NCI-H748 (cell line): ENCODE measurements around the gene SHANK3.

Experiments
- DNase-seq: peaks from one replicate; lab custom pipeline; 2025; ENCODE audit not compliant: unreplicated experiment; lab: John Stamatoyannopoulos, UW

SHANK3 gene

GRCh38 chr22:50698546-50698945, 25.9 kb downstream of the SHANK3 start:
- no peak for DNase-seq

DNA sequence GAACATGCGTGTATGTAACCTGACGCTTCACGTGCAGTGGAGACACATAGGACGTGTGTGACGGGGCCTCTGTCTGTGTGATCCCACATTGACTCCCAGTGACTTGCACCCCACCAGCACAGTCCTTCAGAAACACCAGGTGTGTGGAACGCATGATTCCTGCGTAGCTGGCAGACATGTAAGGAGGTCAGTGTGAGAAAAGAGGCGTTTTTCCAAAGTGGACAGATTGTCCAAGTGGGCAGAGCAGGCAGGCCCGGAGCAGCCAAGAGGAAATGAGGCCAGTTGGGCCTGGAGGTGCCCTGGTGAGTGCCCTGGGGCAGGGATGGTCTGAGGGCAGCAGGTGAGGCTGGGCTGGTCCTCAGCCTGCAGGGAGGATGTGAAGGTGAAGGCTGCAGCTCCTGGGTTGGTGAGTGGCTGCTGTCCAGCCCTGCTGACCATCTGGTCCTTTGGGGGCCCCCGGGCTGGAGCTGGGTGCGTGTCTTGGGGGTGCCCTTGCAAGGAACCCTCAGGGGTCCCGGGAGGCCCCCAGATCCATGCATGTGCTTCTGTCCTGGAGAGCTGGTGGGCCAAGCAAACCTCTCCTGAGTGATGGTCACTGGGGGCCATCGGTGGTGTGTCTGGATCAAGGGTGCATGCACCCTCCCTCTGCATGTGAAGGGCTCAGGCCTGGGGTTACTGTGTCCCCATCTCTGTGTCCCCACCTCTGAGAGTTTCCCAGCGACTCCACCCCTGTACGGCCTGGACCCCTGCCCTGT, 26.6 kb downstream of the SHANK3 start:
- DNase-seq: no peak

GRCh38 chr22:50699756-50700386, 27.2 kb downstream of the SHANK3 start:
- peak; percentile 34 for DNase-seq

DNA sequence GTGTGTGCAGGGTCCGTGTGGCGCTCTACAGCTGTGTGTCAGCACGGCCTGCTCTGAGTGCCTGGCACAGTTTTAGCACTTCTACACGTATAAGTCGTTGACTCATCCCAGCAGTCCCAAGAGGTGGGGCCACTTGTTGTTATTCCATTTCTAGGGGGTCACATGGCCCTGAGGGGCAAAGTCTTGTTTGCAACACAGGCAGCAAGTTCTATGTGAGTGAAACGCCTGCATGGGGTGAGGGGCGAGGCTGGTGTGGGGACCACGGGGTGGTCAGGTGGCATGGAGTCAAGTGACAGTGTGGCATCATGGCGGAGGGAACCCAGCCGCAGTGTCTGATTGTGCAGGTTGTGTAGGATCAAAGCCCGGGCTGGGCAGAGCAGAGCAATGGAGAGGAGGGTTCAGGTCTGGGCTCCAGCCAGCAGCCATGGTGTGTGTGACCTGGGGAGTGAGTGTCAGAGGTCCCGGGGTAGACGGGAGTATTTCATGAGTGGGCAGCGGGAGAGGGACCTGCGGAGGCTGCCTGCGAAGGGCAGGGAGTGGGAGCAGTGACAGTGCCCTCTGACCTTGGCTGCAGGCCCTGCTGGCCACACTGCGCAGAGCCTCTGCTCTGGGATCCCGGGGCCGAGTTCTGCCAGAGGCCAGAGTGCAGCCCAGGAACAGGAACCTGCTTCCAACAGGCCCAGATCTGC, 27.9 kb downstream of the SHANK3 start:
- no peak for DNase-seq

- no peak for DNase-seq
These were observed 28.4 kb downstream of the SHANK3 start for GRCh38 chr22:50701076-50701419.

GRCh38 chr22:50701428-50702154, 29.0 kb downstream of the SHANK3 start:
- no peak for DNase-seq

DNA sequence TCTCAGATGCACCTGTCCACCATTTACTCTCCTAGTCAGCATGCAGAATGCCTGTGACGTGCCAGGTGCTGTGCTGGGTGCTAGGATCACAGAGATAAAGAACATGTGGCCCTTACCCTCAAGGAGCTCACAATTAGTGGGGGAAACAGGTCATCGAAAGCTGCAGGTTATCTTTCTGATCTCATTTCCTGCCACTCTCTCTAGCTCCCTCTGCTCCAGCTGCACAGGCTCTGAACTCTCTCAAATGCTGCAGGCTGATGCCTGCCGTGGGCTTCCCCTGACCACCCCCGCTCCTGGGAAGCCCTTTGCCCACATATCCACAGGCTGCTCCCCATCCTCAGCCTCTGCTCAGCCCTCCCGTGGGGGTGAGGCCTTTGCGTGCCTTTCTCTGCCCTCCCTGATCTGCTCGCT, 29.6 kb downstream of the SHANK3 start:
- DNase-seq: no peak

GRCh38 chr22:50702821-50703725, 30.4 kb downstream of the SHANK3 start:
- no peak for DNase-seq

DNA sequence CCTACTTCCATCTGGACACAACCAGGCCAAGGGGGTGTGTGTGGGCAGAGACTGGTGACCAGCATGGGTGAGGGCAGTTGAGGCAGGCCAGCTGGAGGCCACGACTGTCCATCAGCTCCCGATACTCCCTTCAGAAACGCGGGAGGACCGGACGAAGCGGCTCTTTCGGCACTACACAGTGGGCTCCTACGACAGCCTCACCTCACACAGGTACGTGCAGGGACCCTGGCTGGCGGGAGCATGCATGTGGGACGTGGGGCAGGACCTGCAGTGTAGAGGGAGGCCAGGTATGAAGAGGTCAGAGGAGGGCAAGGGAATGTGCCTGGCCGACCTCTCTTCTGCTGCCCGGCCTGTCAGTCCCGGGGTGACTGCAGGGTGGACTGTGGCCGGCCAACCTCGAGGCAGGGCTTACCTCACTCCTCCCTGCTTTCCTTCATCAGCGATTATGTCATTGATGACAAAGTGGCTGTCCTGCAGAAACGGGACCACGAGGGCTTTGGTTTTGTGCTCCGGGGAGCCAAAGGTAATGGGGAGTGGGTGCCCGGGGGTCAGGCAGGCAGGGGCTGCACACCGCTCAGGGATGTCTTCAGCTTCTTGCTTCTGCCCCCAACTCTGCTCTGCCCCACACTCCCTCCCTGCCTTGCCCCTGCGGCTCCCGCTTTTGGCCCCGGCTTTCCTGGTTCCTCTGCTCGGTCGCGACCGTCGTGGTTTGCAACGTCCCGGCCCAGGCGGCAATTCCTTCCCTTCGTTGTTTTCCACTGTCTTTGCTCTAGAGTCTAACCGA, 31.3 kb downstream of the SHANK3 start:
- DNase-seq: no peak

DNA sequence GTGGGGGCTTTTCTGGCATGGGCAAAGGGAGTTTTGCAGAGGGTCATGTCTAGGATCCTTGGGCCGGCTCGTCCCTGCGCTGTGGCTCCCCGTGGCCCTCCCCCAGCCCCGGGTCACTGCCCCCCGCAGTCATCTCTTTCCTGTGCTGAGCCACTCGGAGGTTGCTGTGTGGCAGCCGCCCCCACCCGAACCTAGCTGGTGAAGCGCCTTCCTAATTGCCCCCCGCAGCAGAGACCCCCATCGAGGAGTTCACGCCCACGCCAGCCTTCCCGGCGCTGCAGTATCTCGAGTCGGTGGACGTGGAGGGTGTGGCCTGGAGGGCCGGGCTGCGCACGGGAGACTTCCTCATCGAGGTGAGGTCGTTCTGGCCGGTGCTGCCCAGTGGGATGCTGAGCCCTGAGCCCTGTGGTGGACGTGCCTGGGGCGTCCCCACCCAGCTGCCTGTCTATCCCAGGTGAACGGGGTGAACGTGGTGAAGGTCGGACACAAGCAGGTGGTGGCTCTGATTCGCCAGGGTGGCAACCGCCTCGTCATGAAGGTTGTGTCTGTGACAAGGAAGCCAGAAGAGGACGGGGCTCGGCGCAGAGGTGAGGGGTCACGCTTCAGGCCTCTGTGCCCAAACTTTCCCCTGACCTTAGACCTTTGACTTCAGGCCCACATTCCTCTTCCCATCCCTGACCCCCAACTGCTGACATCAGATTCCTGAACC, 32.0 kb downstream of the SHANK3 start:
- DNase-seq: no peak

DNA sequence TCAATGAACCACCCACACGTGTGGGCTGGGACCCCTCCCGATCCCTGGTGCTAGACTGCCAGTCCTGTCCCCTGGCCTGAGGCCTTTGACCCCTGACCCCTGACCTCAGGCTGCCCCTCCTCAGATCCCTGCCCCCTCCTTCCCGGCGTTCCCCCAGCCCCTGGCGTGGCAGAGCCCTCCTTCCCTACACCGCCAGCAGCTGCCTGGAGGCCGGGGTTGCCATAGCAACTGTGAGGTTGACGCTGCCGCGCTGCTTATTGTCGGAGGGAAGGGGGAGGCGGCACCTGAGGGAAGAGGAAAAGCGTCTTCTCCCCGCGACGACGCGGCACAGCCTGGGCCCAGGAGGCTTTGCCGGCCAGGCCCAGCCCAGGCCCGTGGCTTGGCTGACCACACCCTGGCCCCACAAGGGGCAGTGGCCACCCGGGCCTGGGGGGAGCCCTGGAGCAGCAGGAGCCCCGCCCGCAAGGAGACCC, 32.6 kb downstream of the SHANK3 start:
- DNase-seq: peak; percentile 97

- no peak for DNase-seq
These were observed 33.3 kb downstream of the SHANK3 start for GRCh38 chr22:50705851-50706351.

DNA sequence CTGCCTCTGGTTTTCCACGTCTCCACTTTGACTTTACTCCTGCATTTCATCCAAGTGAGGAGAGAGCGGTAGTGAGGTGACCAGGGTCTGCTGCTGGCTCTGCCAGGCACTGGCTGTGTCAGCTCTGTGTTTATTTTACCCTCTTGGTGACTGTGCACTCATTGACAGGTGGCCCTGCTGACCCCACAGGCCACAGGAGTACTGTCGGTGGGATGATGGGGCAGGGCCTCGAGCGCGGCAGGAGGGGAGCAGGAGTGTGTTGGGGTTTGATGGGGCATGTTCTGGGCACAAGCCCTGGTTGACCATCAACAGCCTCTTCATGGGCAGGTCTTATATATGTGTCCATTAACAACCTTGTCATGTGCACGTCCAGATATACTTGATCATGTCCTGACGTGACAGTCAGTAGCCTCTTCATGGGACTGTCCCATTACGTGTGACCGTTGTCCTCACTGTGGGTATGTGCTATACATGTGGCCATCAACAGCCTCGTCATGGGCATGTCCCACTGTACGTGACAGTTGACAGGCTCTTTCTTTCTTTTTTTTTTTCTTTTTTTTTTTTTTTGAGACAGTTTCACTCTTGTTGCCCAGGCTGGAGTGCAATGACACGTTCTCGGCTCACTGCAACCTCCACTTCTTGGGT, 34.0 kb downstream of the SHANK3 start:
- no peak for DNase-seq

DNA sequence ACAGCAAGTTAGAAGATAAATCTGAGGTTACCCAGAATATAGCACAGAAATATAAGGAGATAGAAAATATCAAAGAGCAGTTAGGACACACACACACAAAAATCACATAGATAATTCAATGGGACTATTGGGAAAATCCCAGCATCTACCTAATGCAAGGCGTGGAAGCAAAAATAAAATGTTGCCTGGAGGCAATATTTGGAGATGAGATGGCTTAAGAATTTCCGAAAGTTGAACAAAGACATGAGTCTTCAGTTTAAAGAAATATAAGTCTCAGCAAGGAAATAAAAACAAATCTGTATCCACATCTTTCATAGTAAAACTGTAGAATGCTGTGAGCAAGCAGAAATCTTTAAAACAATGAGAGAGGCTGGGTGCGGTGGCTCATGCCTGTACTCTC, 35.9 kb downstream of the SHANK3 start:
- DNase-seq: no peak

- DNase-seq: no peak
These were observed 36.4 kb downstream of the SHANK3 start for GRCh38 chr22:50708996-50709395.

GRCh38 chr22:50710221-50710620, 37.6 kb downstream of the SHANK3 start:
- no peak for DNase-seq

- DNase-seq: no peak
These were observed 38.3 kb downstream of the SHANK3 start for GRCh38 chr22:50710886-50711285.
